ENCODE measurements around the gene PFDN1.

PFDN1 gene

GRCh38 chr5:140317859-140318258, 15.0 kb upstream of the PFDN1 start:
- DNase-seq (ENCODE audit: low read depth), result no peak
- TF ChIP-seq CTCF (IDR thresholded peaks at IDR 0.05; ENCODE audit: low read depth, low read length, missing control alignments), result no peak
- in situ Hi-C loops (cut with HindIII; ENCODE audit: low sequenced_read_pairs), result no loop called here
- H3K4me3 ChIP-seq (ENCODE audit: low read depth, low read length), result no peak overlapping the region

DNA sequence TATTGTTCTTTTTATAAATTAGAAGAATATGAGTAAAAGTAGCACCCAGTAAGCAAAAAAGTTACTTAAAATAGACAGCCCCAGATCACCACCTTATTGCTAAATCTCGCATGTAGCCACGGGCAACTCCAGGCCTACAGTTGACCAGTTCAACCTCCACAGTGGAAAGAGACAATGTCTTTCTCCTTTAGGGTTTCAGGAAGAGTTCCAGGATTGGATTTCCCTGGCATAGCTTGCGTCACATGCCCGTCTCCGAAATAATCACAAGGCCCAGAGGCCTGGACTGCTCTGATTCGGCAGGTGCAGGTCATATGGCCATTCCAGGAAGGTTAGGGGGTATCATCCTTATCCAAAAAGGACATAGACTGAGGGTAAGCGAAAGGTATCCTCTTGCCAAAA, 9.9 kb upstream of the PFDN1 start:
- DNase-seq (ENCODE audit: low read depth), result no peak
- in situ Hi-C loops (cut with HindIII; ENCODE audit: low sequenced_read_pairs), result loop anchor here (5.0 kb wide), 2 partner anchors 35 kb away; partner anchors contain the start of gene HBEGF
- H3K4me3 ChIP-seq (ENCODE audit: low read depth, low read length), result no peak overlapping the region
- TF ChIP-seq CTCF (IDR thresholded peaks at IDR 0.05; ENCODE audit: low read depth, low read length, missing control alignments), result no peak

GRCh38 chr5:140312067-140312790, 9.3 kb upstream of the PFDN1 start:
- no peak overlapping the region for H3K4me3 ChIP-seq (ENCODE audit: low read depth, low read length)
- DNase-seq (ENCODE audit: low read depth), result peak; percentile 94
- no peak for TF ChIP-seq CTCF (IDR thresholded peaks at IDR 0.05; ENCODE audit: low read depth, low read length, missing control alignments)
- in situ Hi-C loops (cut with HindIII; ENCODE audit: low sequenced_read_pairs), result loop anchor here (5.0 kb wide), 2 partner anchors 35 kb away; partner anchors contain the start of gene HBEGF

- no peak overlapping the region for H3K4me3 ChIP-seq (ENCODE audit: low read depth, low read length)
- peak; percentile 78 for DNase-seq (ENCODE audit: low read depth)
- no peak for TF ChIP-seq CTCF (IDR thresholded peaks at IDR 0.05; ENCODE audit: low read depth, low read length, missing control alignments)
- in situ Hi-C loops (cut with HindIII; ENCODE audit: low sequenced_read_pairs), result loop anchor here (5.0 kb wide), 2 partner anchors 34 to 36 kb away; partner anchors contain the start of gene HBEGF
These were observed 8.1 kb upstream of the PFDN1 start for GRCh38 chr5:140311011-140311467.

DNA sequence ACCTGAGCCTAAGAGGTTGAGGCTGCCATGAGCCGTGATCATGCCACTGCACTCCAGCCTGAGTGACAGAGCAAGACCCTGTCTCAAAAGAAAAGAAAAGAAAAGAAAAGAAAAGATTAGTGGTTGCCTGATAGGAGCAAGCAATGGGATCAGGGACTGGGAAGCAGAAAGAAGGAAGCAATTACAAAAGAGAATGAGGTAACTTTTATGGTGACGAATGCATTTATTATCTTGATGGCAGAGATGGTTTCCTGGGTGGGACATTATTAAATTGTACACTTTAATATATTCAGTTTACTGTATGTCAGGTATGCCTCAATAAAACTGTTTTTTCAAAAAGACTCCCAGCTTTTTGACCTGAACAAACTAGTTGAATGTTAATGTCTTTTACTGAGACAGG, 7.5 kb upstream of the PFDN1 start:
- DNase-seq (ENCODE audit: low read depth), result no peak
- in situ Hi-C loops (cut with HindIII; ENCODE audit: low sequenced_read_pairs), result loop anchor here (5.0 kb wide), 2 partner anchors 33 to 37 kb away; partner anchors contain the start of gene HBEGF
- no peak for TF ChIP-seq CTCF (IDR thresholded peaks at IDR 0.05; ENCODE audit: low read depth, low read length, missing control alignments)
- no peak overlapping the region for H3K4me3 ChIP-seq (ENCODE audit: low read depth, low read length)

GRCh38 chr5:140309706-140310249, 6.9 kb upstream of the PFDN1 start:
- H3K4me3 ChIP-seq (ENCODE audit: low read depth, low read length), result no peak overlapping the region
- DNase-seq (ENCODE audit: low read depth), result no peak
- TF ChIP-seq CTCF (IDR thresholded peaks at IDR 0.05; ENCODE audit: low read depth, low read length, missing control alignments), result no peak
- in situ Hi-C loops (cut with HindIII; ENCODE audit: low sequenced_read_pairs), result loop anchor here (5.0 kb wide), 2 partner anchors 32 to 38 kb away; partner anchors contain the start of gene HBEGF

All from astrocyte of the cerebellum (primary cell).